ENCODE data around the gene TRAFD1.
A peak's percentile ranks its signal among the peaks of the same experiment; 100 is the strongest.
"Not testable (repeated sequence)": the region's sequence is repeated elsewhere in the genome, so short reads cannot be mapped to it uniquely, and the experiment has no call there.

Gene TRAFD1

GRCh38 chr12:112107306-112108201 lies 17.8 kb upstream of the TRAFD1 start:
- H3K4me3 ChIP-seq (ENCODE audit: low read depth, low read length) = peak overlapping the region; percentile 97
- CTCF ChIA-PET = no interaction called here
- POLR2A ChIA-PET = interaction anchor here (0.9 to 3.9 kb wide), 2 partner anchors 11 to 18 kb away, joined by 3 to 17 read pairs; partner anchors contain the start of gene TRAFD1
- TF ChIP-seq CTCF (IDR thresholded peaks at IDR 0.05; ENCODE audit: insufficient read depth, low read length, missing control alignments) = no peak
- no peak for DNase-seq (ENCODE audit: low read depth, low spot score)

- H3K4me3 ChIP-seq (ENCODE audit: low read depth, low read length) = peak within 1 kb of the TSS; percentile 97
- ChIA-PET CTCF (interaction anchor here (1.2 kb wide), 1 partner anchor 71 kb away, joined by 3 read pairs; no protein-coding TSS in a partner anchor), POLR2A (interaction anchor here (0.6 to 3.9 kb wide), 5 partner anchors 11 to 302 kb away, joined by 3 to 17 read pairs (median 4); partner anchors contain the start of gene TRAFD1)
- no peak for DNase-seq (ENCODE audit: low read depth, low spot score)
- TF ChIP-seq CTCF (IDR thresholded peaks at IDR 0.05; ENCODE audit: insufficient read depth, low read length, missing control alignments) = no peak
Observed at GRCh38 chr12:112108202-112109079, 16.9 kb upstream of the TRAFD1 start, which contains the start of gene NAA25. NAA25 (minus strand) TSS chr12:112108783; CDS start chr12:112108773, 10 bp downstream.

GRCh38 chr12:112110787-112111662 lies 14.3 kb upstream of the TRAFD1 start:
- CTCF ChIA-PET = interaction anchor here (0.6 kb wide), 1 partner anchor 8 kb away, joined by 5 read pairs; no protein-coding TSS in a partner anchor
- DNase-seq (ENCODE audit: low read depth, low spot score); POLR2A ChIA-PET: not testable (repeated sequence)

GRCh38 chr12:112111931-112112330 lies 13.4 kb upstream of the TRAFD1 start:
- no peak for TF ChIP-seq CTCF (IDR thresholded peaks at IDR 0.05; ENCODE audit: insufficient read depth, low read length, missing control alignments)
- CTCF ChIA-PET = interaction anchor here (1.3 kb wide), 1 partner anchor 14 kb away, joined by 3 read pairs; no protein-coding TSS in a partner anchor
- H3K4me3 ChIP-seq (ENCODE audit: low read depth, low read length) = no peak overlapping the region
- POLR2A ChIA-PET = no interaction called here
- no peak for DNase-seq (ENCODE audit: low read depth, low spot score)

More at GRCh38 chr12:112110787-112111662, 14.3 kb upstream of the TRAFD1 start:
- not testable (repeated sequence) for H3K4me3 ChIP-seq (ENCODE audit: low read depth, low read length)

GRCh38 chr12:112112409-112113133 lies 12.8 kb upstream of the TRAFD1 start:
- no peak for DNase-seq (ENCODE audit: low read depth, low spot score)
- H3K4me3 ChIP-seq (ENCODE audit: low read depth, low read length) = no peak overlapping the region
- ChIA-PET CTCF (interaction anchor here (1.3 kb wide), 1 partner anchor 13 kb away, joined by 3 read pairs; no protein-coding TSS in a partner anchor), POLR2A (no interaction called here)
- TF ChIP-seq CTCF (IDR thresholded peaks at IDR 0.05; ENCODE audit: insufficient read depth, low read length, missing control alignments) = no peak

All from AG04449 (cell line).